Limb (tissue), 2 donors: Measurements from ENCODE around the gene SPSB4.

Source experiments
- DNase-seq, 2 donors: peaks; one replicate each; pipeline ENCODE4 v3.0.0-alpha.2; 2016; ENCODE audit errors: extremely low spot score in 2 of 2

SPSB4 gene

DNA sequence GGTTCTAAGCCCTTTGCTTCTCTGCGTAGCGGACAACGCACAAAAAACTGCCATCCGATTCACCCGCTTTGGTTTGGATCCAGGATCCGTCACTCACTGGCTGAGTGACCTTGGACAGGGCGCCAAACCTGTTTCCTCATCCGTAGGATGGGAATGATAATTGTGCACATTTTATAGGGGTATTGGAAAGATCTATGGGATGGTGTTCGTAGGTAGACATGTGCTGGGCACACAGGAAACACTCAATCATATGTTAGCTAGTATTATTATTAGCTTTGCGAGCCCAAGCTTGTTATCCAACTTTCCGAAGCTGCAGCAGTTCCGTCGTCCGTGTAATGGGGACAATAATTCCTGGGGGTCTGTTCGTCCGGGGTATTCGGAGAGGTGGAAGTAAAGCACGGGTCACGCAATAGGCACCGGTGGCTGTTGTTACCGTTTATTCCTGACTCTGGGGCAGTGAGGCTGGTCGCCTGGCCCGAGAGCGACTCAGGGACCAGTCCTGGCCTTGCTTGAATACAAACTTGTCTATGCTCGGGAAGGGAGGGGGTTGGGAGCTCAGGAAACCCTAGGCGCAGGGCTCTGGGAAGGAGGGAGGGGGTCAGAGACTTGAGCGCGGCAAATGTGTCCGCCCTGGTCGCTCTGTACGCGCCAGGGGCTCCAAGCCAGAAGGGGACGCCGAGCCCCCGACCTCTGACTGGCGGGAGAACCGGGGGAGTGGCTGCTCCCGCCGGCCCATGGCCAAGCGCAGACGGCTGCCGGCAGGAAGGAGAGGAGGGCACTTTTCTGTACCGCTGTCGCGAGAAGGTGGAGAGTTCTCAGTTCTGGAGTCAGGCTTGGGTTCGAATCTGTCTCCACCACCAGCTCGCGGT, 1.3 kb downstream of the SPSB4 start:
- DNase-seq: peak; percentile 63 to 78

- DNase-seq: no peak
These were observed 4.0 kb downstream of the SPSB4 start for GRCh38 chr3:141055136-141055535.

- DNase-seq: no peak
These were observed 4.6 kb downstream of the SPSB4 start for GRCh38 chr3:141055536-141056445.

GRCh38 chr3:141056751-141057171, 5.6 kb downstream of the SPSB4 start:
- no peak for DNase-seq

GRCh38 chr3:141057436-141057835, 6.3 kb downstream of the SPSB4 start:
- no peak for DNase-seq

- no peak for DNase-seq
These were observed 7.0 kb downstream of the SPSB4 start for GRCh38 chr3:141057946-141058800.

DNA sequence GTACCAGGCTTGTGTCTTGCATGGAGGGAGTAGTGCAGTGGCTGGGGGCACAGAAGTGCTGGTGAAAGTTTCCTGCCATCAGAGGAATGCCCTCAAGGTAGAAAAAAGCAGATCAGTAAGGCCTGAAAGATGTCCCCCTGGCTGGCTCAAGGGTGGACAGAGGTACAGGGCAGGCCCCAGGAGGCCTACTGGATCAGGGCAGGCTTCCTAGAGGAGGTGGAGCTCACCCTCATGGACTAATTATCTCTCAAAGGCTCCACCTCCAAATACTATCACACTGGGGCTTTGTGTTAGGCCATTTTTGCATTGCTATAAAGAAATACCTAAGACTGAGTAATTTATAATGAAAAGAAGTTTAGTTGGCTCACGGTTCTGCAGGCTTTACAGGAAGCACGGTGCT, 7.8 kb downstream of the SPSB4 start:
- DNase-seq: no peak

DNA sequence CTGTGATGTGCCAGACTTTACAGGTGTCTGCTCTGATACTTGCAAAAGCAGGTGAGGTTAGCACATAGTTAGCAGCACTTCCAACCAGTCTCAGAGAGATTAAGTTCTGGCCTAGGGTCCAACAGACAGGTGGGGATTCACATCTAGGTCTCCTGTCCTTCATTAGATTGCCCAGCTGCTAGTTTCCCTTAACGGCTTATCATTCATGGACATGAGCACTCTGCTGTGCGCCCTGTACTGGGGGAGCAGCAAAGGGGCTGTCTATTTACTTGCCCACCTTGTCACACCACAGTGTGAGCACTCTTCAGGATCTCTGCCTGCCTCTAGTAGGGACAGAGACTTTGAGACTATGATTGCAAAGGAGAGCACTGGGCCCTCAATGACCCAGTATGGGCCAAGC, 8.7 kb downstream of the SPSB4 start:
- DNase-seq: no peak

DNA sequence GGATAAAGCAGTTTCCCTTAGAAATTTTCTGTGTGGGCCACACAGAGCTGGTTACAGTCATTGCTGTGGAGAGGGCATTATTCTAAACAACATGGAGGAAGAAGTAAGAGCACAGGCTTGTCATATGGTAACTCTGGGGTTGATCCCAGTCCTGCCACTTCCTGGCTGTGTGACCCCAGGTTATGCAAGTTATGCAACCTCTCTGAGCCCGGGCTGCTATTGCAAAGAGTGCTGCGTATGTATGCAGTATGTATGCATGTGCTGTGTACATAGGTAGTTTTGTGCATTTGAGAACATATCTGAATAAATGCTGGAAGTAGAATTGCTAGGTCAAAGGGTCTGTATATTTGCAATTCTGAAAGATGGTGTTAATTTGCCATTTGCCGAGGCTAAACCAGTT, 9.2 kb downstream of the SPSB4 start:
- no peak for DNase-seq

- peak in 1 of 2 donors; percentile 21 for DNase-seq
These were observed 12.7 kb downstream of the SPSB4 start for GRCh38 chr3:141063831-141064230.

GRCh38 chr3:141064255-141064926, 13.2 kb downstream of the SPSB4 start:
- DNase-seq: peak in 1 of 2 donors; percentile 12

- peak in 1 of 2 donors; percentile 16 for DNase-seq
These were observed 14.1 kb downstream of the SPSB4 start for GRCh38 chr3:141065258-141065657.

GRCh38 chr3:141065841-141066805, 15.0 kb downstream of the SPSB4 start:
- peak in 1 of 2 donors; percentile 17 for DNase-seq

DNA sequence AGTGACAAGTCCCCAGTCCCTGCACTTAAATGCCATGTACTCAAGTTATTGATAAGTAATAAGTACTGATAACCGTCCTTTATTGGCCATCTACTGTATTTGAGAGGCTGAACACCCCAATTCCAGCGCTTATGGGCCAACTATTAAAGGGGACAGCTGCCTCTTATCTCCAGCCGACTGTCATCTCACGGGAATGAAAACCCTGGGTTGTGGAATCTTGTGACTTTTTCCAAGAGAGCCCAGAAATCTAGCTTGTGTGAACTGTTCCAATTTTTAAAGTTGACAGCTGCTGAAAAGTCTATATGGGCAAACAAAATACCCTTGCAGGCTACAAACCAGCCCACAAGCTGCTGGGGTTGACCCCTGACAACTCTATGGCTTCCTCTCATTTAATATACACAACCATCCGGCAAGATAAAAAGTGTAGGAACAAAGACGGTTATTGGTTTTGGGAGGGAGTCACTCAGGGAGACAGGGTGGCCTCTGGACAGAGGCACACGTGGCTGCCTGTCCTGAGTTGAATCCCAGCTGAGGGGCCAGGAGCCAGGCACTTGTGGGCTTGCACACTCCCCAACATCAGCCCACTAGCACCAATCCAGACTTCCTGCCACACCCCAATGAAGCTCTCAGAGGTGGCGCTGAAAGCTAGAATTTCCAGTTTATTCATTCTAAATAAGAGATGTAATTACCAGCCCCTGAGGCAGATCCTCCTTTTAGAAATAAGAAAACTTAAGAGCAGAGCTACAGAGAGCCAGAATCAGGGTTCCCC, 16.2 kb downstream of the SPSB4 start:
- peak in 1 of 2 donors; percentile 12 for DNase-seq

DNA sequence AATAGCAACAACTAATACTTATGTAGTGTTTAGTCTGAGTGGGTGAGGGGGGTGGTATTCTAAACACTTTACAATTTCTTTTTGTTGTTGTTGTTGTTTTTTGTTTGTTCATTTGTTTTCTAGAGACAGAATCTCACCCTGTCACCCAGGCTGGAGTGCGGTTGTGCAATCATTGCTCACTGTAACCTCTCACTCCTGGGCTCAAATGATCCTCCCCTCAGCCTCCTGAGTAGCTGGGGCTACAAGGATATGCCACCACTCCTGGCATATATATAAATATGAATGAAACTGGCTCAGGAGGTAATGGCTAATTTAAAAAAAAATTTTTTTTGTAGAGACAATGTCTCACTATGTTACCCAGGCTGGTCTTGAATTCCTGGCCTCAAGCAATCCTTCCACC, 19.1 kb downstream of the SPSB4 start:
- no peak for DNase-seq

GRCh38 chr3:141070727-141071357, 19.7 kb downstream of the SPSB4 start:
- no peak for DNase-seq

DNA sequence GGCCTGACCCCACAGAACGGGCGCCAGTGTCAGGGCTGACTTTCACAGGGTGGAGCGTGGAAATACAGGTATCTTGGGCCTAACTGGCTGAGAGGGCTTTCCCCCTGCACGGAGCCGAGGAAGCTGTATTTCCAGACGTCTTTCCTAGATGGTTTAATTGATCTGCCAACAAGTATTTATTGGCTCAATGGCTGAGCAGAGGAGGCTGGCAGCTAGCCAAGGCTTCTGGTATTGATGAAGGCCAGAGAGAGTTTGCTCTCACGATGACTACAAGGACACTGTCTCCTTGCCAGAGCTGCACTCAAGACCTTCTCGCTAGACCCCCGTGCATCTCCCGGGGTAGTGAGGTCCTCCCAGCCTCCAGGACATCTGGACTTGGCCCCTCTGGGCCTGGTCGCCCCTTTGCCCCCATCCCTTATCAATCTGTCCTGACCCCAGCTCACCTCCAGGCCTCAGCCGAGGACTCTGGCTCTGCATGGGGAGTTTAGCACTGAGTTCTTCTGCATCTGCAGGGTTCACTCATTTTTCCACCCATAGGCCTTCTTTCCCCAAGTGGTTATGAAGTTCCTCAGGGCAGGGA, 20.6 kb downstream of the SPSB4 start:
- DNase-seq: no peak

- DNase-seq: no peak
These were observed 21.8 kb downstream of the SPSB4 start for GRCh38 chr3:141072950-141073349.
